Myometrial cell (primary cell): ENCODE results near the gene PCDHGA4. TPM values are rescaled to one million over a fixed set of nuclear protein-coding genes. Genes with fewer than 3 reads are reported as not detected.

Experiments used
- total RNA-seq: library from RNA; depleted of rRNA; stranded (reverse); fragments of >200 nt; gene quantifications from 2 replicates; pipeline ENCODE4 v1.2.3, GENCODE V29; 2015

Gene PCDHGA4
- total RNA-seq, 1 donor from 2014 or later = 2.1 TPM

DNA sequence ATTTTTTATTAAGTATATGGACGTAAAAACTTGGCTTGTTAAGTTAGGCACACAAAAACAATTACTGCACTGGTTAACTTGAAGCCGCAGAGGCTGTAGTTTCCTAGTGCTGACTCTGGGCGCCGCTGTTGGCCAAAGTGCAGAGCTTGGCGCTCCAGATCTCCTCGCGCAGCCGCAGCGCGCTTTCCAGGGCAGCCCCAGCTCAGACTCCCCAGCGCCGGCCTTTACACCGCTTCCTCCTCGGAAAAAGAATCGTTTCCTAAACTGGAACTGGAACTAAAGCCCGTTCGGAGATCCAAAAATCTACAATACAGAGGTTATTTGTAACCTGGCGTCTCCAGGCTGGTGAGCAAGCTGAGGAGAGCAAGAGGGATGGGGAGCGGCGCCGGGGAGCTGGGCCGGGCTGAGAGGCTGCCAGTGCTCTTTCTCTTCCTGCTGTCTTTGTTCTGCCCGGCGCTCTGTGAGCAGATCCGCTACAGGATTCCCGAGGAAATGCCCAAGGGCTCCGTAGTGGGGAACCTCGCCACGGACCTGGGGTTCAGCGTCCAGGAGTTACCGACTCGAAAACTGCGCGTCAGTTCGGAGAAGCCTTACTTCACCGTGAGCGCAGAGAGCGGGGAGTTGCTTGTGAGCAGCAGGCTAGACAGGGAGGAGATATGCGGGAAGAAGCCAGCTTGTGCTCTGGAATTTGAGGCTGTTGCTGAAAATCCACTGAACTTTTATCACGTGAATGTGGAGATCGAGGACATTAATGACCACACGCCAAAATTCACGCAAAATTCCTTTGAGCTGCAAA lies 43.1 kb downstream of the PCDHGA4 start, which contains the start of gene PCDHGB5:
Gene PCDHGB5, plus strand, starts transcription at position 192 of the 796 bp plus-strand sequence. Its CDS starts 181 bp downstream, at position 373.

DNA sequence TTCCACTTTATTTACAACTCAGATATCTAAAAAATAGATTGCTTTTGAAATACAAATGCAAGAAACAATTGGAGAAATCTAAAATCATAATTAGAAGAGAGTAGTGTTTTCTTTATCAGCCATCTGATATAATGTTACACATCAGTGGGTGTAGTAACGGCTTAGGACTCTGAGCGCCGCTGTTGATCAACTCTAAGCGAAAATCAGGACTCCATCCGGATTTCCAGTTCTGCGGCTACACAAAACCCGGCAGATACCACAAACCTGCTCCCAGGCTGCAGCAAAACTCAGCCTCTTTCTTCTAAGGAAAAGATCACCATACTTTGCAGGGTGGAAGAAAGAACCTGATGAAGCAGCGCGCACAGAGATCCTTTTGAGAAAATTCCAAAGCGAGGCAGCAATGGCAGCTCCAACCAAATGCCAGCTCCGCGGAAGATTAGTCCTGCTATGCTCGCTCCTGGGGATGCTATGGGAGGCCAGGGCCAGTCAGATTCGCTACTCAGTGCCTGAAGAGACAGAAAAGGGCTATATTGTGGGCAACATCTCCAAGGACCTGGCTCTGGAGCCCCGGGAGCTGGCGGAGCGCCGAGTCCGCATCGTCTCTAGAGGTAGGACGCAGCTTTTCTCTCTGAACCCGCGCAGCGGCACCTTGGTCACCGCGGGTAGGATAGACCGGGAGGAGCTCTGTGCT lies 47.9 kb downstream of the PCDHGA4 start, which contains the start of gene PCDHGA9:
Gene PCDHGA9, plus strand, starts transcription at position 226 of the 691 bp plus-strand sequence. Its CDS starts 175 bp downstream, at position 401.

Other genes starting within 250 kb of the PCDHGA4 start
- not detected in 2 replicates for gene PCDHB4, start 233.2 kb upstream of the PCDHGA4 start, total RNA-seq
- gene PCDHB5, start 219.8 kb upstream of the PCDHGA4 start, total RNA-seq = under 0.01 TPM in 1 of 2 replicates, not detected in the other
- not detected in 2 replicates for gene PCDHB6, start 205.0 kb upstream of the PCDHGA4 start, total RNA-seq
- under 0.01 and 1.4 TPM in 2 replicates for gene PCDHB7, start 182.4 kb upstream of the PCDHGA4 start, total RNA-seq
- not detected in 2 replicates for gene PCDHB8, start 177.2 kb upstream of the PCDHGA4 start, total RNA-seq
- gene PCDHB16, start 172.6 kb upstream of the PCDHGA4 start, total RNA-seq = under 0.01 TPM in 2 replicates
- gene PCDHB9, start 167.9 kb upstream of the PCDHGA4 start, total RNA-seq = 0.18 TPM in 1 of 2 replicates, not detected in the other
- gene PCDHB10, start 162.7 kb upstream of the PCDHGA4 start, total RNA-seq = 0.58 TPM in 1 of 2 replicates, not detected in the other
- not detected in 2 replicates for gene PCDHB11, start 155.4 kb upstream of the PCDHGA4 start, total RNA-seq
- gene PCDHB12, start 146.3 kb upstream of the PCDHGA4 start, total RNA-seq = not detected in 2 replicates
- gene PCDHB13, start 141.1 kb upstream of the PCDHGA4 start, total RNA-seq = under 0.01 TPM in 1 of 2 replicates, not detected in the other
- gene PCDHB14, start 131.7 kb upstream of the PCDHGA4 start, total RNA-seq = under 0.01 and 1.7 TPM in 2 replicates
- gene PCDHB15, start 109.6 kb upstream of the PCDHGA4 start, total RNA-seq = 0.35 TPM in 1 of 2 replicates, not detected in the other
- gene SLC25A2, start 51.0 kb upstream of the PCDHGA4 start, total RNA-seq = under 0.01 TPM in 1 of 2 replicates, not detected in the other
- gene TAF7, start 34.2 kb upstream of the PCDHGA4 start, total RNA-seq = 45.8 and 59.5 TPM in 2 replicates
- gene PCDHGA1, start 24.5 kb upstream of the PCDHGA4 start, total RNA-seq = 0.29 TPM in 1 of 2 replicates, not detected in the other
- gene PCDHGA2, start 16.3 kb upstream of the PCDHGA4 start, total RNA-seq = 0.53 and 1.4 TPM in 2 replicates
- gene PCDHGA3, start 11.2 kb upstream of the PCDHGA4 start, total RNA-seq = 0.18 TPM in 1 of 2 replicates, not detected in the other
- 0.35 TPM in 1 of 2 replicates, not detected in the other for gene PCDHGB1, start 4.9 kb upstream of the PCDHGA4 start, total RNA-seq
- 0.53 and 0.86 TPM in 2 replicates for gene PCDHGB2, start 5.0 kb downstream of the PCDHGA4 start, total RNA-seq
- gene PCDHGA5, start 9.1 kb downstream of the PCDHGA4 start, total RNA-seq = 0.29 and 0.89 TPM in 2 replicates
- gene PCDHGB3, start 15.2 kb downstream of the PCDHGA4 start, total RNA-seq = 0.58 and 0.71 TPM in 2 replicates
- 0.86 and 1.4 TPM in 2 replicates for gene PCDHGA6, start 18.9 kb downstream of the PCDHGA4 start, total RNA-seq
- gene PCDHGA7, start 27.7 kb downstream of the PCDHGA4 start, total RNA-seq = 0.89 and 2.0 TPM in 2 replicates
- 3.9 and 4.6 TPM in 2 replicates for gene PCDHGB4, start 32.7 kb downstream of the PCDHGA4 start, total RNA-seq
- gene PCDHGA8, start 37.6 kb downstream of the PCDHGA4 start, total RNA-seq = 0.71 and 0.86 TPM in 2 replicates
- gene PCDHGB5, start 42.9 kb downstream of the PCDHGA4 start, total RNA-seq = 6.7 and 7.2 TPM in 2 replicates
- 0.86 and 1.9 TPM in 2 replicates for gene PCDHGA9, start 47.8 kb downstream of the PCDHGA4 start, total RNA-seq
- 0.29 and 0.89 TPM in 2 replicates for gene PCDHGB6, start 53.0 kb downstream of the PCDHGA4 start, total RNA-seq
- 4.3 and 4.6 TPM in 2 replicates for gene PCDHGA10, start 58.0 kb downstream of the PCDHGA4 start, total RNA-seq
- gene PCDHGB7, start 62.7 kb downstream of the PCDHGA4 start, total RNA-seq = 4.3 and 6.0 TPM in 2 replicates
- 5.3 and 8.4 TPM in 2 replicates for gene PCDHGA11, start 66.0 kb downstream of the PCDHGA4 start, total RNA-seq
- 14.9 and 15.6 TPM in 2 replicates for gene PCDHGA12, start 75.5 kb downstream of the PCDHGA4 start, total RNA-seq
- gene PCDHGC3, start 120.9 kb downstream of the PCDHGA4 start, total RNA-seq = 38.6 TPM in 2 replicates
- under 0.01 and 0.58 TPM in 2 replicates for gene PCDHGC4, start 130.0 kb downstream of the PCDHGA4 start, total RNA-seq
- 0.71 and 1.2 TPM in 2 replicates for gene PCDHGC5, start 134.1 kb downstream of the PCDHGA4 start, total RNA-seq